Pancreas (tissue), 10 donors: ENCODE measurements around the gene ADAMTSL4. TPM values are rescaled to one million over a fixed set of nuclear protein-coding genes. Genes with fewer than 3 reads are reported as not detected.
"Not testable (repeated sequence)": the region's sequence is repeated elsewhere in the genome, so short reads cannot be mapped to it uniquely, and the experiment has no call there.

ENCODE experiments used
- ATAC-seq, 4 donors: fragments of 200-7000 bp; cut with Tn5 transposase; one replicate each; pipeline versions ENCODE4 v1.8.0 to v1.9.1; 2020; ENCODE audit warnings: mild to moderate bottlenecking in 4 of 4, moderate library complexity in 4 of 4
- DNase-seq, 6 donors: peaks; one replicate each; pipeline ENCODE4 v3.0.0-alpha.2; 2020
- FAIRE-seq: peaks from 2 replicates; lab custom pipeline; 2012; peaks lifted over from hg19 to GRCh38; lab: Jason Lieb, UNC
- H3K27ac ChIP-seq, 4 donors: fragments of 200-600 bp; sonication (generic); 1 replicate in 3 of 4; 2 replicates in 1 of 4; pipeline versions ENCODE4 v1.5.0 to v1.8.0; 2020
- H3K27me3 ChIP-seq, 4 donors: fragments of 200-600 bp; one replicate each; pipeline ENCODE4 v1.8.0; 2021
- H3K36me3 ChIP-seq, 3 donors: fragments of 200-600 bp; sonication (generic) in 1 of 3; one replicate each; pipeline versions ENCODE4 v1.5.0 to v1.8.0; 2020 to 2021
- H3K4me1 ChIP-seq, 3 donors: fragments of 200-600 bp; one replicate each; pipeline ENCODE4 v1.8.0; 2021
- H3K4me3 ChIP-seq, 4 donors: fragments of 200-600 bp; sonication (generic) in 2 of 4; one replicate each; pipeline versions ENCODE4 v1.5.0 to v1.8.0; 2020 to 2021
- H3K9me3 ChIP-seq, 4 donors: fragments of 200-600 bp; one replicate each; pipeline ENCODE4 v1.8.0; 2021
- CTCF ChIP-seq, 4 donors: fragments of 200-600 bp; sonication (generic) in 3 of 4; IDR thresholded peaks; one replicate each; pipeline versions ENCODE4 v1.5.0 to v1.8.0; 2021; ENCODE audit warnings: antibody characterized with exemption in 4 of 4
- whole genome bisulfite sequencing, 2 donors: extraction: QIAGEN DNeasy Blood & Tissue Kit; methylation state at CpG; one replicate each; pipeline ENCODE4 v1.1.7; 2013; 5-methylcytosine and 5-hydroxymethylcytosine counted together
- intact Hi-C, 3 donors: fragments of 100-400 bp; cut with DNase I; formaldehyde crosslinking; loops; one replicate each; pipeline versions ENCODE4 v1.11.1 to v1.14.2; 2022
- polyA plus RNA-seq, 2 donors: library from polyadenylated mRNA; stranded (reverse); fragments of 200-250 nt; gene quantifications; one replicate each; pipeline ENCODE4 v1.2.3, GENCODE V29; 2013
- total RNA-seq, 6 donors: library from RNA; stranded (reverse); fragmentation: NEBNext Ultra II Directional in 4 of 6; extraction: Animal tissue kit (Norgen Biotek cat#: 25700) in 4 of 6; gene quantifications; one replicate each; pipeline versions ENCODE4 v1.2.1 to v1.2.4, GENCODE V29; 2021 to 2023
- donor health status: healthy with polysubstance abuse.
- donor health status: DM: no; HTN: no; CAD: no; lungs with moderate emphysema.
- donor health status: DM: no; HTN: no; CAD: no.
- donor health status: control.
- donor health status: control.
- donor health status: Bipolar disorder and iron deficiency.
- donor health status: DM: yes; HTN: yes; CAD: no.
- donor health status: DM: no; HTN: no; CAD: no.
- donor health status: DM: no; HTN: no; CAD: no.
- donor health status: DM: yes; HTN: yes; CAD: no.

Gene ADAMTSL4
- total and polyA plus RNA-seq, 8 donors, result 1.3 to 8.0 (median 3.4) TPM

GRCh38 chr1:150596976-150597375 lies 47.8 kb downstream of the ADAMTSL4 start:
- Histone ChIP-seq H3K4me3 (no peak overlapping the region), H3K36me3 (no peaks in the 10 kb centered on the region), H3K9me3 (no peaks in the 10 kb centered on the region), H3K27me3 (no peaks in the 10 kb centered on the region), H3K4me1 (no peaks in the 10 kb centered on the region), H3K27ac (no peak overlapping the region)
- intact Hi-C loops, result no loop called here
- FAIRE-seq (no peak), ATAC-seq (no peak), DNase-seq (no peak)
- 67 to 69% methylated on average over 3 of the region's 3 CpGs for WGBS, 2 donors
- no peak for TF ChIP-seq CTCF (IDR thresholded peaks at IDR 0.05)

- H3K4me3 ChIP-seq, ATAC-seq, FAIRE-seq, H3K4me1 ChIP-seq, H3K9me3 ChIP-seq, intact Hi-C loops, H3K27me3 ChIP-seq, H3K36me3 ChIP-seq, H3K27ac ChIP-seq, DNase-seq: not testable (repeated sequence)
- 84 to 85% methylated on average over 4 of the region's 4 CpGs for WGBS, 2 donors
Measured at GRCh38 chr1:150598346-150598745, 49.1 kb downstream of the ADAMTSL4 start.

- TF ChIP-seq CTCF (IDR thresholded peaks at IDR 0.05), result no peak
- Histone ChIP-seq H3K9me3 (no peaks in the 10 kb centered on the region), H3K27ac (no peak overlapping the region), H3K4me3 (no peak overlapping the region), H3K4me1 (peaks cover 4 to 23% (median 14%) of the 10 kb centered on the region in 3 donors), H3K36me3 (no peaks in the 10 kb centered on the region), H3K27me3 (no peaks in the 10 kb centered on the region)
- DNase-seq (no peak), FAIRE-seq (no peak), ATAC-seq (no peak)
- intact Hi-C loops, result no loop called here
Measured at GRCh38 chr1:150601540-150601939, 52.3 kb downstream of the ADAMTSL4 start.

GRCh38 chr1:150602372-150602771 lies 53.2 kb downstream of the ADAMTSL4 start:
- H3K9me3 ChIP-seq, H3K4me3 ChIP-seq, H3K36me3 ChIP-seq, intact Hi-C loops, FAIRE-seq, H3K27me3 ChIP-seq, DNase-seq, ATAC-seq, H3K27ac ChIP-seq: not testable (repeated sequence)
- WGBS, 2 donors, result 96% methylated on average over 12 of the region's 12 CpGs
- peaks cover 4 to 23% (median 14%) of the 10 kb centered on the region in 3 donors for H3K4me1 ChIP-seq

- FAIRE-seq, result no peak
- no peaks in the 10 kb centered on the region for H3K27me3 ChIP-seq
- H3K9me3 ChIP-seq, result no peaks in the 10 kb centered on the region
- no peak overlapping the region for H3K4me3 ChIP-seq
- H3K27ac ChIP-seq, result peak overlapping the region in 2 of 4 donors; percentile 88
- H3K36me3 ChIP-seq, result no peaks in the 10 kb centered on the region
- intact Hi-C loops, result no loop called here
- ATAC-seq, result no peak
- TF ChIP-seq CTCF (IDR thresholded peaks at IDR 0.05), result no peak
- WGBS, 2 donors, result 85 to 89% methylated on average over 3 of the region's 3 CpGs
- DNase-seq, result no peak
- H3K4me1 ChIP-seq, result peaks cover 4 to 23% (median 14%) of the 10 kb centered on the region in 3 donors
Measured at GRCh38 chr1:150603711-150604110, 54.5 kb downstream of the ADAMTSL4 start.

- Histone ChIP-seq H3K36me3 (no peaks in the 10 kb centered on the region), H3K9me3 (no peaks in the 10 kb centered on the region), H3K4me1 (peaks cover 4 to 23% (median 14%) of the 10 kb centered on the region in 3 donors), H3K4me3 (no peak overlapping the region), H3K27ac (peak overlapping the region; percentile 76 to 88 (median 83)), H3K27me3 (no peaks in the 10 kb centered on the region)
- DNase-seq (no peak), ATAC-seq (peak in 1 of 4 donors; percentile 3), FAIRE-seq (no peak)
- intact Hi-C loops, result no loop called here
- WGBS, 2 donors, result 86 to 91% methylated on average over 2 of the region's 2 CpGs
- TF ChIP-seq CTCF (IDR thresholded peaks at IDR 0.05), result no peak
Measured at GRCh38 chr1:150604226-150604588, 55.0 kb downstream of the ADAMTSL4 start.

GRCh38 chr1:150605451-150605731 lies 56.2 kb downstream of the ADAMTSL4 start:
- 96 to 97% methylated on average over 3 of the region's 3 CpGs for WGBS, 2 donors
- intact Hi-C loops, result not testable (repeated sequence)

More at GRCh38 chr1:150605451-150605731, 56.2 kb downstream of the ADAMTSL4 start:
- ATAC-seq, FAIRE-seq, H3K27me3 ChIP-seq, H3K9me3 ChIP-seq, H3K36me3 ChIP-seq, DNase-seq, H3K4me3 ChIP-seq: not testable (repeated sequence)
- Histone ChIP-seq H3K27ac (peak overlapping the region; percentile 76 to 88 (median 83)), H3K4me1 (peaks cover 4 to 26% (median 14%) of the 10 kb centered on the region in 3 donors)
